Upper lobe of left lung (tissue), 6 donors: Measurements from ENCODE around the gene ILF3. TPM values are rescaled to one million over a fixed set of nuclear protein-coding genes. Genes with fewer than 3 reads are reported as not detected.

Source experiments
- ATAC-seq, 2 donors: fragments of 200-7000 bp; cut with Tn5 transposase; one replicate each; pipeline ENCODE4 v1.9.1; 2022; ENCODE audit warnings: mild to moderate bottlenecking in 2 of 2, moderate library complexity in 2 of 2; ENCODE audit not compliant: low FRiP score in 2 of 2
- DNase-seq, 2 donors: peaks; one replicate each; pipeline ENCODE4 v3.0.0-alpha.2; 2019 to 2020
- H3K27ac ChIP-seq, 4 donors: fragments of 200-600 bp; sonication (generic); one replicate each; pipeline ENCODE4 v1.5.1; 2016 to 2019
- H3K27me3 ChIP-seq, 4 donors: fragments of 200-600 bp; sonication (generic); one replicate each; pipeline ENCODE4 v1.5.1; 2017 to 2019
- H3K36me3 ChIP-seq, 4 donors: fragments of 200-600 bp; sonication (generic); one replicate each; pipeline ENCODE4 v1.5.1; 2016 to 2019
- H3K4me1 ChIP-seq, 4 donors: fragments of 200-600 bp; sonication (generic); one replicate each; pipeline ENCODE4 v1.5.1; 2018 to 2019
- H3K4me3 ChIP-seq, 4 donors: fragments of 200-600 bp; sonication (generic); one replicate each; pipeline ENCODE4 v1.5.1; 2017 to 2019; ENCODE audit warnings: mild to moderate bottlenecking in 2 of 4, moderate library complexity in 1 of 4
- H3K9me3 ChIP-seq, 4 donors: fragments of 200-600 bp; sonication (generic); one replicate each; pipeline ENCODE4 v1.5.1; 2018 to 2019
- CTCF ChIP-seq, 6 experiments: fragments of 450-650 bp in 4 of 6; fragments of 200-600 bp in 2 of 6; sonication (generic) in 2 of 6; IDR thresholded peaks; one replicate each; pipeline ENCODE4 v1.5.1; 2016 to 2019; ENCODE audit warnings: antibody characterized with exemption in 6 of 6
- EP300 ChIP-seq, 4 donors: sonication (generic); formaldehyde crosslinking; IDR thresholded peaks; one replicate each; pipeline ENCODE4 v1.5.1; 2017; ENCODE audit warnings: antibody characterized with exemption in 4 of 4, control low read depth in 2 of 4
- POLR2A ChIP-seq, 4 donors: fragments of 450-650 bp; IDR thresholded peaks; one replicate each; pipeline ENCODE4 v1.5.1; 2016 to 2017; ENCODE audit warnings: antibody characterized with exemption in 4 of 4, mild to moderate bottlenecking in 2 of 4
- POLR2AphosphoS5 ChIP-seq, 2 donors: sonication (generic); formaldehyde crosslinking; IDR thresholded peaks; one replicate each; pipeline ENCODE4 v1.5.1; 2017; ENCODE audit warnings: antibody characterized with exemption in 2 of 2
- WGBS, 2 donors: methylation state at CpG; one replicate each; pipeline ENCODE4 v1.1.5; 2017 to 2018; 5-methylcytosine and 5-hydroxymethylcytosine counted together
- total RNA-seq, 6 donors: library from RNA; depleted of rRNA in 4 of 6; stranded (reverse); fragments of >200 nt in 4 of 6; gene quantifications; one replicate each; pipeline versions ENCODE4 v1.1.0 to v1.2.1, GENCODE V29; 2016 to 2021
- donor health status: DM: no; HTN: no; CAD: no; lungs with moderate emphysema.
- donor health status: DM: no; HTN: yes; CAD: no; lungs with severe emphysema.

Gene ILF3
- total RNA-seq, 6 donors from 2014 or later: 121 to 193 (median 169) TPM

GRCh38 chr19:10615429-10616023, 38.6 kb upstream of the ILF3 start:
- H3K27ac ChIP-seq: peak overlapping the region in 3 of 4 donors; percentile 50 to 80 (median 79)
- no peaks in the 10 kb centered on the region for H3K27me3 ChIP-seq
- no peaks in the 10 kb centered on the region for H3K9me3 ChIP-seq
- no peak for TF ChIP-seq POLR2A (IDR thresholded peaks at IDR 0.05)
- TF ChIP-seq POLR2AphosphoS5 (IDR thresholded peaks at IDR 0.05): no peak
- no peak for TF ChIP-seq EP300 (IDR thresholded peaks at IDR 0.05)
- TF ChIP-seq CTCF (IDR thresholded peaks at IDR 0.05): no peak
- 78 to 82% methylated on average over 14 of the region's 14 CpGs for WGBS, 2 donors
- ATAC-seq (no peak), DNase-seq (no peak)
- H3K36me3 ChIP-seq: no peaks in the 10 kb centered on the region
- peaks cover 49 to 81% (median 59%) of the 10 kb centered on the region in 4 donors for H3K4me1 ChIP-seq
- H3K4me3 ChIP-seq: no peak overlapping the region

GRCh38 chr19:10617409-10618121, 36.6 kb upstream of the ILF3 start:
- peaks cover 32 to 66% (median 40%) of the 10 kb centered on the region in 4 donors for H3K4me1 ChIP-seq
- H3K27me3 ChIP-seq: no peaks in the 10 kb centered on the region
- ATAC-seq (peak; percentile 41 to 67), DNase-seq (no peak)
- no peaks in the 10 kb centered on the region for H3K9me3 ChIP-seq
- no peaks in the 10 kb centered on the region for H3K36me3 ChIP-seq
- TF ChIP-seq POLR2A (IDR thresholded peaks at IDR 0.05) (no peak), POLR2AphosphoS5 (IDR thresholded peaks at IDR 0.05) (no peak), EP300 (IDR thresholded peaks at IDR 0.05) (no peak), CTCF (IDR thresholded peaks at IDR 0.05) (no peak)
- whole genome bisulfite sequencing, 2 donors: 69 to 79% methylated on average over 15 of the region's 15 CpGs
- H3K27ac ChIP-seq: peak overlapping the region; percentile 38 to 79 (median 62)
- H3K4me3 ChIP-seq: peak overlapping the region in 1 of 4 donors; percentile 14

GRCh38 chr19:10618846-10619245, 35.3 kb upstream of the ILF3 start:
- Histone ChIP-seq H3K36me3 (no peaks in the 10 kb centered on the region), H3K27ac (peak overlapping the region in 2 of 4 donors; percentile 11 to 79)
- 93 to 96% methylated on average over 8 of the region's 8 CpGs for WGBS, 2 donors

GRCh38 chr19:10620786-10621185, 33.4 kb upstream of the ILF3 start:
- no peak overlapping the region for H3K4me3 ChIP-seq
- no peaks in the 10 kb centered on the region for H3K9me3 ChIP-seq
- ATAC-seq (no peak), DNase-seq (no peak)
- peaks cover 32 to 68% (median 37%) of the 10 kb centered on the region in 4 donors for H3K4me1 ChIP-seq
- TF ChIP-seq POLR2A (IDR thresholded peaks at IDR 0.05) (no peak), CTCF (IDR thresholded peaks at IDR 0.05) (no peak), EP300 (IDR thresholded peaks at IDR 0.05) (no peak), POLR2AphosphoS5 (IDR thresholded peaks at IDR 0.05) (no peak)
- no peaks in the 10 kb centered on the region for H3K27me3 ChIP-seq
- WGBS, 2 donors: 98% methylated on average over 4 of the region's 4 CpGs
- H3K27ac ChIP-seq: no peak overlapping the region
- no peaks in the 10 kb centered on the region for H3K36me3 ChIP-seq

More at GRCh38 chr19:10618846-10619245, 35.3 kb upstream of the ILF3 start:
- no peaks in the 10 kb centered on the region for H3K27me3 ChIP-seq
- H3K4me3 ChIP-seq: no peak overlapping the region
- TF ChIP-seq POLR2AphosphoS5 (IDR thresholded peaks at IDR 0.05): no peak
- no peak for TF ChIP-seq CTCF (IDR thresholded peaks at IDR 0.05)
- no peak for TF ChIP-seq EP300 (IDR thresholded peaks at IDR 0.05)
- no peak for TF ChIP-seq POLR2A (IDR thresholded peaks at IDR 0.05)
- no peaks in the 10 kb centered on the region for H3K9me3 ChIP-seq
- H3K4me1 ChIP-seq: peaks cover 26 to 66% (median 35%) of the 10 kb centered on the region in 4 donors
- ATAC-seq (no peak), DNase-seq (no peak)
